ENCODE results near the gene ACAA1. TPM values are rescaled to one million over a fixed set of nuclear protein-coding genes. Genes with fewer than 3 reads are reported as not detected.
A peak's percentile ranks its signal among the peaks of the same experiment; 100 is the strongest.

The ACAA1 gene
- total and polyA plus RNA-seq, 2 of the 13 experiments (the other 11 are each of a cell fraction or from before 2014, with no cell fraction given): 60.8 to 188 TPM

DNA sequence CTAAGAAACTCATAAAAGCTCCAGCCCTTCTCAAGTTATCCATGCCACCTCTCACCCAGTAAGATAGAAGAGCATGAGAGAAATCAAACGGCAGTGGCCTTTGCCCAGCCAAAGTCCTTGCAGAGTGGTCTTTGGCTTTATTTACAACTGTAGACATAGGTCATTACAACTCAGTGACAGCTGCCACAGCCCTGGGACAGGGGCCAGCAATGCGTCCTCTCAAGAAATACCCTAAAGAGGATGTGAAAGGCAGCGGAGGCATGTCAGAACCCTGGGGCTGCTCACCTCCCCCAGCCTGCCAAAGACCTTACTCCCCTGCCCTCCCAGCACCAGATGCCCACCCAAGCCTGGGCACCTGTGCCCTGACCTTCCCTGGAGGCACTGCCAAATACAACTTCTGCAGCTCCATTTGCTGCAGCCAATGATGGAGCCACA, 6.3 kb downstream of the ACAA1 start (continued):
- TF ChIP-seq, protein P1, sequence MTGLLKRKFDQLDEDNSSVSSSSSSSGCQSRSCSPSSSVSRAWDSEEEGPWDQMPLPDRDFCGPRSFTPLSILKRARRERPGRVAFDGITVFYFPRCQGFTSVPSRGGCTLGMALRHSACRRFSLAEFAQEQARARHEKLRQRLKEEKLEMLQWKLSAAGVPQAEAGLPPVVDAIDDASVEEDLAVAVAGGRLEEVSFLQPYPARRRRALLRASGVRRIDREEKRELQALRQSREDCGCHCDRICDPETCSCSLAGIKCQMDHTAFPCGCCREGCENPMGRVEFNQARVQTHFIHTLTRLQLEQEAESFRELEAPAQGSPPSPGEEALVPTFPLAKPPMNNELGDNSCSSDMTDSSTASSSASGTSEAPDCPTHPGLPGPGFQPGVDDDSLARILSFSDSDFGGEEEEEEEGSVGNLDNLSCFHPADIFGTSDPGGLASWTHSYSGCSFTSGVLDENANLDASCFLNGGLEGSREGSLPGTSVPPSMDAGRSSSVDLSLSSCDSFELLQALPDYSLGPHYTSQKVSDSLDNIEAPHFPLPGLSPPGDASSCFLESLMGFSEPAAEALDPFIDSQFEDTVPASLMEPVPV (CRISPR knock-in tag; IDR thresholded peaks at IDR 0.05): no peak
- TF ChIP-seq SMAD3 (CRISPR knock-in tag; IDR thresholded peaks at IDR 0.05): no peak
- TF ChIP-seq CENPX (CRISPR knock-in tag; IDR thresholded peaks at IDR 0.05): no peak
- no peak for TF ChIP-seq ZNF605 (CRISPR knock-in tag; IDR thresholded peaks at IDR 0.05)
- TF ChIP-seq, protein P2, sequence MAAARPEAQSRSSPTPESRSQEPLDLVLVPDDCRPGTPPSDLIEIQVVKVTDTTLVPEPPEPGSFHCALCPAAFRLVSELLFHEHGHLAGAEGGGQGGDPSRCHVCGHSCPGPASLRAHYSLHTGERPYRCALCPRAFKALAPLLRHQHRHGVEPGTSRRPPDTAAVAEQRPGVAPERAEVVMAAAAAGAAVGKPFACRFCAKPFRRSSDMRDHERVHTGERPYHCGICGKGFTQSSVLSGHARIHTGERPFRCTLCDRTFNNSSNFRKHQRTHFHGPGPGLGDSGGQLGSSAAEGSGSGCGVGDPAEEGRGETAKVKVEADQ (CRISPR knock-in tag; IDR thresholded peaks at IDR 0.05; ENCODE audit: borderline replicate concordance): no peak
- peak; percentile 84; the same call in 1 of the 2 replicates for TF ChIP-seq RXRA (CRISPR knock-in tag; IDR thresholded peaks at IDR 0.05)
- TF ChIP-seq AGO2 (optimal IDR thresholded peaks at IDR 0.05; ENCODE audit: low read depth, low read length): no peak
- no peak for TF ChIP-seq PCBP2 (optimal IDR thresholded peaks at IDR 0.05; ENCODE audit: low read depth, low read length, poor library complexity, severe bottlenecking)
- TF ChIP-seq ZNF761 (CRISPR knock-in tag; conservative IDR thresholded peaks at IDR 0.05): no peak
- no peak for TF ChIP-seq NBN (conservative IDR thresholded peaks at IDR 0.05)
- peak; percentile 76 for TF ChIP-seq DPF2 (CRISPR knock-in tag; IDR thresholded peaks at IDR 0.05; ENCODE audit: borderline replicate concordance, low read depth)
- no peak for TF ChIP-seq MTF2 (CRISPR knock-in tag; IDR thresholded peaks at IDR 0.05; ENCODE audit: borderline replicate concordance)
- TF ChIP-seq SOX13 (IDR thresholded peaks at IDR 0.05): no peak
- peak in 1 of 2 experiments; percentile 29; a peak in 1 of 4 replicates for TF ChIP-seq SOX13 (CRISPR knock-in tag; conservative IDR thresholded peaks at IDR 0.05 in 1 of 2, IDR thresholded peaks at IDR 0.05 in 1 of 2)
- TF ChIP-seq FOSL1 (CRISPR knock-in tag; IDR thresholded peaks at IDR 0.05; ENCODE audit: borderline replicate concordance): no peak
- no peak for TF ChIP-seq SALL2 (CRISPR knock-in tag; IDR thresholded peaks at IDR 0.05)
- TF ChIP-seq KLF9 (CRISPR knock-in tag; IDR thresholded peaks at IDR 0.05; ENCODE audit: low read depth): no peak
- TF ChIP-seq FOXO1 (CRISPR knock-in tag; IDR thresholded peaks at IDR 0.05): peak; percentile 79; the same call in 1 of the 2 replicates
- no peak for TF ChIP-seq ZNF839 (CRISPR knock-in tag; IDR thresholded peaks at IDR 0.05; ENCODE audit: borderline replicate concordance)
- no peak for TF ChIP-seq IKZF4 (CRISPR knock-in tag; IDR thresholded peaks at IDR 0.05; ENCODE audit: borderline replicate concordance, low read depth, not compliant biosample characterization)
- TF ChIP-seq, protein P3, sequence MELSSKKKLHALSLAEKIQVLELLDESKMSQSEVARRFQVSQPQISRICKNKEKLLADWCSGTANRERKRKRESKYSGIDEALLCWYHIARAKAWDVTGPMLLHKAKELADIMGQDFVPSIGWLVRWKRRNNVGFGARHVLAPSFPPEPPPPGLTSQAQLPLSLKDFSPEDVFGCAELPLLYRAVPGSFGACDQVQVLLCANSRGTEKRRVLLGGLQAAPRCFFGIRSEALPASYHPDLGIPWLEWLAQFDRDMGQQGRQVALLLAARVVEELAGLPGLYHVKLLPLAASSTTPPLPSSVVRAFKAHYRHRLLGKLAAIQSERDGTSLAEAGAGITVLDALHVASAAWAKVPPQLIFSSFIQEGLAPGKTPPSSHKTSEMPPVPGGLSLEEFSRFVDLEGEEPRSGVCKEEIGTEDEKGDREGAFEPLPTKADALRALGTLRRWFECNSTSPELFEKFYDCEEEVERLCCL (CRISPR knock-in tag; IDR thresholded peaks at IDR 0.05; ENCODE audit: borderline replicate concordance): no peak
- TF ChIP-seq ZNF614 (CRISPR knock-in tag; IDR thresholded peaks at IDR 0.05; ENCODE audit: borderline replicate concordance): no peak
- TF ChIP-seq, protein P4, sequence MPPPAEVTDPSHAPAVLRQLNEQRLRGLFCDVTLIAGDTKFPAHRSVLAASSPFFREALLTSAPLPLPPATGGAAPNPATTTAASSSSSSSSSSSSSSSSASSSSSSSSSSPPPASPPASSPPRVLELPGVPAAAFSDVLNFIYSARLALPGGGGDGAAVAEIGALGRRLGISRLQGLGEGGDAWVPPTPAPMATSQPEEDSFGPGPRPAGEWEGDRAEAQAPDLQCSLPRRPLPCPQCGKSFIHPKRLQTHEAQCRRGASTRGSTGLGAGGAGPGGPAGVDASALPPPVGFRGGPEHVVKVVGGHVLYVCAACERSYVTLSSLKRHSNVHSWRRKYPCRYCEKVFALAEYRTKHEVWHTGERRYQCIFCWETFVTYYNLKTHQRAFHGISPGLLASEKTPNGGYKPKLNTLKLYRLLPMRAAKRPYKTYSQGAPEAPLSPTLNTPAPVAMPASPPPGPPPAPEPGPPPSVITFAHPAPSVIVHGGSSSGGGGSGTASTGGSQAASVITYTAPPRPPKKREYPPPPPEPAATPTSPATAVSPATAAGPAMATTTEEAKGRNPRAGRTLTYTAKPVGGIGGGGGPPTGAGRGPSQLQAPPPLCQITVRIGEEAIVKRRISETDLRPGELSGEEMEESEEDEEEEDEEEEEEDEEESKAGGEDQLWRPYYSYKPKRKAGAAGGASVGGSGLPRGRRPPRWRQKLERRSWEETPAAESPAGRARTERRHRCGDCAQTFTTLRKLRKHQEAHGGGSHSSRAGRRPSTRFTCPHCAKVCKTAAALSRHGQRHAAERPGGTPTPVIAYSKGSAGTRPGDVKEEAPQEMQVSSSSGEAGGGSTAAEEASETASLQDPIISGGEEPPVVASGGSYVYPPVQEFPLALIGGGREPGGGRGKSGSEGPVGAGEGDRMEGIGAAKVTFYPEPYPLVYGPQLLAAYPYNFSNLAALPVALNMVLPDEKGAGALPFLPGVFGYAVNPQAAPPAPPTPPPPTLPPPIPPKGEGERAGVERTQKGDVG (CRISPR knock-in tag; IDR thresholded peaks at IDR 0.05; ENCODE audit: borderline replicate concordance): peak; percentile 90; the same call in 1 of the 2 replicates
- TF ChIP-seq ZNF790 (CRISPR knock-in tag; IDR thresholded peaks at IDR 0.05; ENCODE audit: borderline replicate concordance): no peak
